CD4-positive, alpha-beta T cell treated with Interleukin-17A for 4 hours (primary cell): ENCODE measurements around the gene STC2.

Experiments used
- DNase-seq: peaks from one replicate; pipeline ENCODE4 v3.0.0-alpha.2; 2020; ENCODE audit warnings: mixed read lengths

STC2 gene

GRCh38 chr5:173311818-173312585 is 16.2 kb downstream of the STC2 start:
- DNase-seq = no peak

- no peak for DNase-seq
Measured at GRCh38 chr5:173310861-173311785, 17.1 kb downstream of the STC2 start.

- no peak for DNase-seq
Measured at GRCh38 chr5:173310218-173310769, 17.9 kb downstream of the STC2 start.

DNA sequence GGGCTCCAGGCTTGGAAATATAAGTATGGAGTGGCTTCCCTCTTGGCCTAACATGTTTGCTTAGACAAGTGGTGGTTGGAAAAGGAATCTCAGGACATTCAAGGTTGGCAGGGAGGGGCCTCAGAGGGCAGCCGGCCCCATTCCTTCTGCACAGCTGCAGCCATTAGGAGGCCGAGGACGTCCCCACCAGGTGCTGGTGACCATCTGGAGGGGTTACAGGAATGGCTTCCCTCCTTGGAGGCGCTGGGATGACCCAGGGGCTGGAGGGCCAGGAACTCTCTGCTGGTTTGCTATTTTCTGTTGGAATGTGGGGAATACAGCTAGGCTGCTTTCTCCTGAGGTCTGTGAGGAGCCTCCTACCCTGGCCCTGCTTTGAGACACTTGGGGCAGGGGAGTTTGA is 18.5 kb downstream of the STC2 start:
- no peak for DNase-seq

DNA sequence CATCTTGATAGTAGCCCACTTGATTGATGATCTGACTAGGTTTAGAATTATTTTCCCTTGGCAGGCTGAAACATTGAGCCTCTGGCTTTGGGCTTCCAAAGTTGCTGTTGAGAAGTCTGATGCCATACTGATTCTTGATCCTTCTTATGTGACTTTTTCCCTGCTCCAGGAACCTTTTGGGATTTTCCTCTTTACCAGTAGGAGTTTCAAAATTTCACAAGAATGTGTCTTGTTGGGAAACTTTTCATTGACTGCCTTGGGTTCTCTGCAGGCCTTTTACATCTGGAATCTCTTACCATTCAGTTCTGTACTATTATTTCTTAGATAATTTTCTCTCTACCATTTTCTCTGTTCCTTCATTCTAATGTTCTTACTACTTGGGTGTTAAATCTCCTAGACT is 20.0 kb downstream of the STC2 start:
- DNase-seq = no peak

- DNase-seq = no peak
Measured at GRCh38 chr5:173307695-173308094, 20.5 kb downstream of the STC2 start.

DNA sequence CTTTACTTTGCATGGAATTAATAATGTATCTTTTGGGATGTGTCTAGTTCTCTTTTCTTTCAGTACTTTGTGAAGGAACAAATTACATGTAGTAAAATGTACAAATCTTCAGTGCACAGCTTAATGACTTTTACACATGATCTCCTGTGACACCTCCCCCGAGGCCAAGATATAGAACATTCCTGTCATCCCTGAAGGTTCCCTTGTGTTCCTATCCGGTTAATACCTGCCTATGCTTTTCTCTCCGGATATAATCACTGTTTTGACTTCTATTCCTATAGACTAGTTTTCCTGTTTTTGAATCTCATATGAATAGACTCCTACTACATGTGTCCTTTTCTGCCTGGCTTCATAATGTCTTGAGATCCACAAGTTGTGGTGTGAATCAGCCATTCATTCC is 21.5 kb downstream of the STC2 start:
- no peak for DNase-seq

- no peak for DNase-seq
Measured at GRCh38 chr5:173304591-173304988, 23.6 kb downstream of the STC2 start.

GRCh38 chr5:173303878-173304590 is 24.2 kb downstream of the STC2 start:
- no peak for DNase-seq

GRCh38 chr5:173302546-173303155 is 25.6 kb downstream of the STC2 start:
- DNase-seq = no peak

GRCh38 chr5:173301695-173302545 is 26.3 kb downstream of the STC2 start:
- no peak for DNase-seq

- DNase-seq = no peak
Measured at GRCh38 chr5:173300389-173301047, 27.7 kb downstream of the STC2 start.

- DNase-seq = no peak
Measured at GRCh38 chr5:173299820-173300219, 28.4 kb downstream of the STC2 start.

GRCh38 chr5:173298213-173298926 is 29.8 kb downstream of the STC2 start:
- DNase-seq = no peak

GRCh38 chr5:173297813-173298212 is 30.4 kb downstream of the STC2 start:
- DNase-seq = no peak

DNA sequence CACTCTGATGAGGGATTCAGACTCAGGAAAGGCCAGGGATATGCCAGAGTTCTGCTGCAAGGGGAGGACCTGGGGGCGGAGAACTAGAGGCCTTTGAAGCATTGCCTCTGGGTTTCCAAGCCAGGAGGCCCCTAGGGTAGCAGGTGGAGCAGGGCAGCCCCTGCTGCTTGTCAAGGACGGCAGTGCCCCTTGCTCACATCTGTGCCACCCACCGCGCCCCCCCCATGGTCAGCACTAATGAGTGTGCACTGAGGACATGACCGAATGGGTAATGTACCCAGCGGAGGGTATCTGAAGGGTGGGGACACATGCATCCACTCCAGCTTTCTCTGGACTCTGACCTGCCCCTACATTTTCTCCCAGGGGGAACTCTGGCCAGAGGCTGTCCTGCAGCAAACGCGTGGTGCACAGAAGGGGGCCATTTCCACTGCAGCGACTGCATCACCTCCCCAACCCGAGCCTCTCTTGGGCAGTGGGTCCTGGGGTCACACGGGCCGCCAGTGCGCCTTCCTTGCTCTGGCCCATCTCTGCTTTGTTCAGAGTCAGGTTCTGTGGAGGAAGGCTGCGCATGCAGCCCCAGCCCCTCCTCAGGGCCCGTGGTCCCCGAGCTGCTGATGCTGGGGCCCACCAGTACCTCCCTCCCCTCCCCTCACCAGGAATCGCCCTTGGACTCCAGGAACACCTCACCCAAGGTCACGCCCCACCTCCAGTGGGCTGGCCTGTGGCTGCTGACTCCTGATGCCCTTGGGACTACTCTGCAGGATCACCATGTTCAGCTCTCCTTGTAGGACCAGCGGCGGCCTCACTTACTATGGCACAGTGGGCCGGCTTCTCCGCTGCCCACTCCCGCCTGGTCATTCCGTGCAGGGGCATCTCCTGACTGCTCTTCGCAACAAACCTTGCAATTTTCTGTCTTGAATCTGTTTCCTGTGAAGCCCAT is 31.2 kb downstream of the STC2 start:
- no peak for DNase-seq

DNA sequence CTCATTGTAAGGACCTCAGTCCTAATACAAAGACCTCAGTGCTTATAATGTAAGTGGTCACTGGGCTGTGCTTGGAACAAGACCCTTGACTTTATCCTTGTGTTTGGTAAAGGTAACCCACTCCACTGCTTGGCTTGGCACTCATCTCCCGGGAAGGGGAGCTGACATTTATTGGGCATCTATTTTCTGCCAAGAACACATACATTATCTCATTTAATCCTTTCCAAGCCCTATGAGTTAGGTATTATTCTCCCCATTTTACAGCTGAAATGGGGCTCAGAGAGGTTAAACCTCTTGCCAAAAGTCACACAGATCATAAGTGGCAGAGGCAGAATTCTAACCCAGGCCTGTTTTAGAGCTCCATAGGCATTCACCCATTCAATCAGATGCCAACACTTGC is 32.4 kb downstream of the STC2 start:
- DNase-seq = no peak

DNA sequence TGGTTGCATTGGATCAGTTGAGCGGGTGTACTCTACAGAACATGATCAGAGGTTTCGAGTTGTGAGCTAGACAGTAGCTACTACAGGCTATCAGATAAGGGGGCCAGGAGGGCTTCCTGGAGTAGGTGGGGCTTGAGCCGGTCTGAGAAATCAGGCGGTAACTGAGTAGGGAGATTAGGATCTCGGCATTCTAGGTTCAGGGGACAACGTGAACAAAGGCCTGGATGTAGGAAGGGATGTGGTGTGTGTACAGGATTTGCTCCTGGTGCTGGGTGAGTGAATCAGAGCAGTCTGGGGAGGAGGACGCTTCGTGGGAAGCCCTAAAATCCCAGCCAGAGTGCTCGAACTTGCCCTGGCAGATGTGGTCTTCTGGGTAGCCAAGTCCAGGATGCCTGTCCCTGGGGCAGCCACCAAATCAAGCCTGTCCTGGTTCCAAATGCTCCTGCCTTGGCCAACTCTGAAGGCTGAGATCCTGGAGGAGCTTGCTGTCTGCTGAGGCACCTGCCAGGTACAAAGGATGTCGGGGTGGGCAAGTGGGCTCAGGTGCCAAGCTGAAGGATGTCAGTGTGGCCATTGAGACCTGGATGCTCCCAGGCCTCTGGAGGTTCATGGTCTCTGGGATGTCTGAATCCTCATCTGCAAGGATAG is 33.4 kb downstream of the STC2 start:
- no peak for DNase-seq
